SKM-1 treated with dmso at 0.1 percent for 144 hours (cell line): ENCODE results near the gene HSD17B8.

Source experiments
- DNase-seq: peaks from one replicate; lab custom pipeline; 2025; ENCODE audit not compliant: unreplicated experiment; lab: John Stamatoyannopoulos, UW

HSD17B8 gene

DNA sequence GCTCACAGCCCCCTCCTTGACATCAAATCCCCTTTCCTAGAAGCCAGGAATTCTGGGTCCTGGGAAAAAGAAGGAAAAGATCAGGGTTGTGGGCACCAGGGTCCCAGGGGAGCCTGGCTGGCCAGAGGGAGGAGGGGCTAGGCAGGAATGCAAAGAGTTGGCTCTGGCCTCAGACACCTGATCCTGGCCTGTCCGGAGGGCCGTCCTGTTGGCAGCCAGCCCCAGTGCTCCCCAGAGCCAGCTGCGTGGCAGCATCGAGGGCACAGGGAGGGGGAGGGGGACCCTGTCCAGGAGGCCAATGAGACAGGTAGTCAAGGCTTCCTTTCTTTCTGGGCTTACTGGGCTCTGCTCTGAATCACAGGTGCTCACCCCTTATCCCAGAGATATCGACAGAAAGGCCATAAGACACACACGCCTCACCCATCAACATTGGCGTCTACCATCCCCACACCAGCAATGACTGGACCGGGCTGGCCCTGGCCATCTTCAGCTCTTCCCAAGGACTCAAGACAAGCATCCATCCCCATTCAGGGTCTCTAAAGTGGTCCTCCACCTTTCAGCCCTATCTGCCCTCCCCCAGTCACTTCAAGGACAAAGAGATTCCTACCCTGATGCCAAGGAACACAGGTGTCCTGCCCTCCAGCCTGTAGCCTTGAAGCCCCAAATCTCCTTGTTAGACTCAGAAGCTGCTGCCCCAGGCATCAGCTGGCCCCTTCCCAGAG, 12.9 kb upstream of the HSD17B8 start:
- no peak for DNase-seq

DNA sequence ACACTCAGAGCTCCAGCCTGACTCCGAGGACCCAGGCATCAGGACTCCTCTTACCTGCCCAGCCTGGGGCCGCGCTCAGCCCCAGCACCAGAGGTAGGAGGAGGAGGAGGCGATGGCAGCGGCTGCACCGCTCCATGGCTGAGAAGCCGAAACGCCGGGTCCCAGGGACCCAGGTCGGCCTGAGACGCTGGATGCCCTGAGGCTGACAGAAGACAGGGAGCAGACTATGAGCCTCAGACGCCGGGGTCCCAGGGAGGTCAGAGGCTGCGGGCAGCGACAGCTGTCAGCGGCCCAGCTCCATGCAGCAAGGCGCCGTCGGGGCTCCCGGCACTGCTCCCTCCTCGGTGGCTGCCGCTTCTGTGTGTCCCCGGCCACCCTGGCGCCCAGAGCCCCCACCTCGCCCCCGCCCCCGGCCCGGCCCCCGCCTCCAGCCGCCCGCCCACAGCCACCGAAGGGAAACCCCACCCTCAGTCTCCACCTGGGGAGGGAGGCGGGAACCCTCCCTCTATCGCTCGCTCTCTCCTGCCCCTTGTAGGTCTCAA, 12.3 kb upstream of the HSD17B8 start, which contains the start of gene COL11A2:
COL11A2 (minus strand) TSS at position 363 of the 542 bp plus-strand sequence; CDS start at position 136, 227 bp downstream.
- DNase-seq = no peak

DNA sequence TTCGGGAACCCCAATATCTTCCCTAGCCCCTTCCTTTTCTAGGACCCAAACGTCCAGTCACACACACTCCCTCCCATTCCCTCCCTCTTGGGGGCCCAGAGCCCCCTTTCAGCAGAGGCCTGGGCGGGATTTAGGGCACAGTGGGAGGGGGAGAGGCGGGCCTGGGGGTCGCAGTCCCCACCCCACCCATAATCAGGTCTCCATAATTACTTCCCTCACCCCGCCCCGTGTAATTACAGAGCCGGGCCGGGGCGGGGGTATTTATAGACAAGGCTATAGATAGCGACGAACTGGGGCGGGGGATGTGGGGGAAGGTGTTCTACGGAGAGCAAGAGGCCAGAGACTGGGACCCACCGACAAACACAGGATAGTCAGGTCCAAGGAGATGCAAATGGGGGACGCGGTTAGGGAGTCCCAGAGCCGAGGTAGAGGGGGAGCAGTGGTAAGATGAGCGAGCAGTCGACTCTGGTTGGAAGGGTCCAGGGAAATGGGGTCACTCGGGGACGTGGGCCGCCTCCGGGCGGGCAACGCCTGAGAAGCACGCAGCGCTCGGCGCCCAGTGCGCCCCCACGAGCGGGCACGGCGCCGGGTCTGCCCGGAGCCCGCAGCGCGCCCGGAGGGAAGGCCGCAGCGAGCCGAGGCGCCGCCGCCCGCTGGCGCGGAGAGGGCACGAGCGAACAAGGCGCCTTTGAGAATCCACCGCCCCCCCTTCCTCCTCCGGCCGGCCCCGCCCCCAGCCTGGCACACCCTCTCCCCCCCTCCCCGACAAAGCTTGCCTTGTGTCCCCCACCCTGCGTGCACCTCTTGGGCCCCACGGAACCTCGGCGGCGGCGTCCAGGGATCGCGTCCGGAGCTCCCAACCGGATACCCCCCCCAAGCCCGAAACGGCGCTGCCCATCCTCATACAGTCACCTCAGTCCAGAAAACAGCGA, 11.5 kb upstream of the HSD17B8 start:
- no peak for DNase-seq

DNA sequence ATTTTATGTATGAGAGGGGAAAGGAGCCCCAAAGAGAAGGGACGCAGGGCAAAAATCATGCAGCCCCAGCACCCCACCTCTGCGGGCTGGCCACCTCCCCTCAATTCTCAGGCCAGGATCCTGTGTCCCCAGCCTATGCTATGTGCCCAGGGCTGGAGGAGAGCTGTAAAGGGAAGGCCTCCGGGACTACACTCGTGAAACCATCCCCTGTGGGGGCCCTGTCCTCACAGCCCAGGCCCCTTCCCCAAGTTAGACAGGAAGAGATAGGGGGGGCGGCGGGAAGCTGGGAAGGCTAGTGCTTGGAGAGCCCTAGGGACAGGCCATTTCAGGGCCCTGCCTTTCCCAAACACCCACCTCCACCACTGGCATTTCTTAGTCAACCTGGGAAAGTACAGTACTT, 10.8 kb upstream of the HSD17B8 start:
- no peak for DNase-seq

DNA sequence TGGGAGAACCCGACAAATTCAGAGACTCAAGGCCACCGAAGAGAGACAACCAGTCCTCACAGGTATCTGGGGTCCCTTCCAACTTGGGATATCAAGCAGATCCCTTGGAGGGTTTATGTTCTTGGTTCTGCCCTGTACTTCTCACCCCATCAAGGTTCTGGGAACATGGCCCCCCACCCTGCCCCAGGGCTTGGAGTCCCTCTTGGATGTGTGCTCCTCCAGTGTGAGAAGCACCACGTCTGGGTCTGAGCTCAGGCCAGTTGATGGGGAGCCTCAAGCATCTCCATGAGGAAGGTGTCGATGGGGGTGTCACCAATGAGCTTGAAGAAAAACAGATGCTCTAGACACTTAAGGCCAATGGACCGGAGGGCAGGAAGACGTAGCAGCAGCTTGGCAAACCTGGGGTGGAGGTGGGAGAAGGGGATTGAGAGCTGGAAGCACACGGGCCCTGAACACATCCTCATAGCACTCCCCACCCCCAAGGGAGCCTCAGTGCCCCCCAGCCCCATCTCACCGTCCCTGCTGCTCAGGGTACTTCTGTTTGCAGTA, 9.9 kb upstream of the HSD17B8 start:
- DNase-seq = no peak

DNA sequence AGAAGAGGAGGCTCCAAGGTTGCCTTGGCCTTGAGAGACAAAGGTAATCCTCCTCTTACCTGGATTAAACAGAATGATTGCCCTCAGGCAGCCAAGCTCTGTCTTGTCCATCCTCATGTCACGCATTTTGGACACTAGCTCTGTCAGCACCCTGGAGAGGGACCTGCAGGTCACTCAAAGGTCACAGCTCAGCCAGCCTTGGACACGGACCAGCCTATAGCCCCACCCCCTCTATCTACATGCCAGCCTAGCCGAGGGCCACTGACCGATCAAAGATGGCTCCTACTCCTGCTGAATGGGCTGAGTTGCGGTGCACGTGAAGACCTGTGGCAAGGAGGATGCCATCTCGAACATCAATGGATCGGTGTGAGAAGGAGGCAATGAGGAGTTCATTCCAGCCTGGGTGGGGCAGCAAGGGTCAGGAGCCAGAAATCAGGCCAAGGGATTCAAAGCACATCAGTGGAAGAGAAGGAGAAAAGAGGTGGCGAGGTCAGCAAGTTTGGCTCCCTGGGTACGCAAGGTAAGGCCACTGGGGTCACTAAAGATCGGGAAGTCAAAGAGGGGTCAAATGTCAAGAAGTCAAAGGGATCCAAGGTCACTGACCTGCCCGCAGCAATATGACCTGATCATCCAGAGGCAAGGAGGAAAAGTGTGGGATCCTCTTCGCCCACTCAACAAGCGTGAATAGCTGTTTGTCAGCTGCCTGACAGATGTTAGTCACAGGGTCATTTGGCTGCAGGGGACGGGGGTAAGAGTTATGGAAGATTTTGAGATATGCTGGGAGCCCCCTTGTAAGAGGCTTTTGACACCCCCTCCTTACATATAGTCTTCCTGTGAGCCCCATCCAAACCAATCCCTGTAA, 8.9 kb upstream of the HSD17B8 start:
- DNase-seq = no peak

DNA sequence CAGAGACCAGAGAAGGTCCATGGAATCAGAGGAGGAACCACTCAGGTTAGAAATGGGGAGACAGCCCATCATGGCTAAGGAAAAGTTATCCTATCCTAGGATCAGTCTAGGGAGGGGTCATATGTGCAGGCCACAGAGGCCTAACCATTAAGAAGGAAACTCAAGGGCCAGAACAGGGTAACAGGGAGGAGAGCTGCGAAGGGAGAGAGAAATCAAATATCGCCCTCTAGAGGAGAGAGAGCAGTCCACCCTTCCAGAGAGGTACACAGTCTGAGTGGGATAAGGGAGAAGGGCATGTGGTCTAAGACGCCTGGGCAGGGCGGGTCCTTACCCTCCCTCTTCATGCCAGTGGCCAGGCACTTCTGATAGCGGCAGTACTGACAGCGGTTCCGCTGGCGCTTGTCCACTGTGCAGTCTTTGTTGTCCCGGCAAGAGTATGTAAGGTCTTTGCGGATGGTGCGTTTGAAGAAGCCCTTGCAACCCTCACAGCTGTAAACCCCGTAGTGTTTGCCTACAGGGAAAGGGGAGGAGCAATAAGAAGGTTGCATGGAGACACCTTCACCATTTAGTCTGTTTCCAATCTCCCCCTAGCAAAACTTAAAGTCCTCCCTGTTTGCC, 6.9 kb upstream of the HSD17B8 start:
- DNase-seq = peak; percentile 72

DNA sequence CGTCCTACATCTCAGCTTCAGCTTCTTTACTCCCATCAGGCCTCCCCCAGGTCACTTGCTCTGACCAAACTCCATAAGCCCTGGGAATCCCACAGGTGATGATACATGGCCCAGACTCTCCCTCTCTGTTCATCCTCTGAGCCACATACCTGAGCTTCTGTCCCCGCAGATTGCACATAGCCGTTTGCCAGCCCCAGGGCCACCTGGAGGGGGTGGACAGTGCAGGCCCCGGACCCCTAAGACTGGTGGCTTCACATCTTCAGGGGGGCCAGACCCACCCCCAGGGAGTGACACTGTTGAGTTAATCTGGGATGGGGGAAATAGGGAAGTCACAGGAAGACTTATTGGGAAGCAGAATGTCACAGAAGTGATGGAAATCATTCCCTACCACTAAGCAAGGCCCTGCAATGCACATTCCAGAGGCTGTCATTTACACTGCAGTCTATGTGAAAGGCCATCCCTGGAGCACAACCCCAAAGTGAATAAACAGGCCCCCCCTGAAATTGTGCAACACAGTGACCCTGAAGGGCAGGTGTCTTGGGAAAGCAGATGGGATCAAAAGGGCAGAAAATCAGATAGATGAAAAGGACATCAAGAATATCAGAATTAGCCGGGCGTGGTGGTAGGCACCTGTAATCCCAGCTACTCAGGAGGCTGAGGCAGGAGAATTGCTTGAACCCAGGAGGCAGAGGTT, 6.1 kb upstream of the HSD17B8 start:
- no peak for DNase-seq

DNA sequence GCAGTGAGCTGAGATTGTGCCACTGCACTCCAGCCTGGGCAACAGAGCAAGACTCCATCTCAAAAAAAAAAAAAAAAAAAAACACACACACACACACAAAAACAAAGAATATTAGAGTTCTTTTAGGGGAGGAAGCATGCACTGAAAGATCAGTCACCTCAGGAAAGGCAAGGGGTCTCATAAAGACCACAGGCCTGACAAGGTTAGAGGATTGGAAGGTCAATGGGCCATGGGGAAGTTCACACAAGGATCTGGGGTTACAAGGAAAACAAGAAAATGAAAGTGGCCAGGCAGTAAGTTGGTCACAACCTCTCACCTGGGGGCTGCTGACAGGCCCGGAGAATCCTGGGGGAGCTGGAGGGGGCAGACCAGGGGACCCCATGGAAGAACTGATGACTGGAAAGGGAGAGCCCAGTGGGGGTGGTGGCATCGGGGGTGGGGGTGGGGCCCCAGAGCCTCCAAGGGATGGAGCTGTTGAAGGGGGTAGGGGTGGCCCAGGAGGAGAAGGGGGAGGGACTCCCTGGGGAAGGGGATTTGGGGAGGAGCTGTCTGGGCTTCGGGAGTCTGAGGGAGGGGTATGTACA, 5.5 kb upstream of the HSD17B8 start:
- DNase-seq = no peak

DNA sequence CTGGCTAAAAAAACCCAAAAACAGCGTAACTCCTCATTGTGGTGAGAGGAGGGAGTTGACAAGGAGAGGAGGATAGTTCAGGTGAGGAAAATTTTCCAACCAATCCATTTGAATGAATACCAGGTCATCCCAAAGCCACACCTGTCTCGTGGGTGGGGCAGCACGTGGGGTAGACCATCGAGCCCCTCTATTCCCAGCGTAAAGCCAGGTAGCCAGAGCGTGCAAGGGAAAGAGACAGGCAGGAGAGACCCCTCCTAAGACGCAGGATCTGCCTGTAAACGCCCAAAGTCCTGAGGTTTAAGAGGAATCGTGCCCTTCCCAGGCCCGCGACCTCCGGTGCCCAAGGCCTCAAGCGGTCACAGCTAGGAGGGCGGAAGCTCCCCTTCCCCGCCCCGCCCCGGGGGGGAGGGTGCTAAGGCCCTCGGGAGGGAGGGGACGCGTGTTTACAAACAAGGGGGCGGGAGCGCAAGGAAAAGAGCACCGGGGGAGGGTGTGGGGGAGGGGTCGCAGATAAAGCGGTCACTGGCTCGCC, 4.7 kb upstream of the HSD17B8 start:
- DNase-seq = peak; percentile 63

DNA sequence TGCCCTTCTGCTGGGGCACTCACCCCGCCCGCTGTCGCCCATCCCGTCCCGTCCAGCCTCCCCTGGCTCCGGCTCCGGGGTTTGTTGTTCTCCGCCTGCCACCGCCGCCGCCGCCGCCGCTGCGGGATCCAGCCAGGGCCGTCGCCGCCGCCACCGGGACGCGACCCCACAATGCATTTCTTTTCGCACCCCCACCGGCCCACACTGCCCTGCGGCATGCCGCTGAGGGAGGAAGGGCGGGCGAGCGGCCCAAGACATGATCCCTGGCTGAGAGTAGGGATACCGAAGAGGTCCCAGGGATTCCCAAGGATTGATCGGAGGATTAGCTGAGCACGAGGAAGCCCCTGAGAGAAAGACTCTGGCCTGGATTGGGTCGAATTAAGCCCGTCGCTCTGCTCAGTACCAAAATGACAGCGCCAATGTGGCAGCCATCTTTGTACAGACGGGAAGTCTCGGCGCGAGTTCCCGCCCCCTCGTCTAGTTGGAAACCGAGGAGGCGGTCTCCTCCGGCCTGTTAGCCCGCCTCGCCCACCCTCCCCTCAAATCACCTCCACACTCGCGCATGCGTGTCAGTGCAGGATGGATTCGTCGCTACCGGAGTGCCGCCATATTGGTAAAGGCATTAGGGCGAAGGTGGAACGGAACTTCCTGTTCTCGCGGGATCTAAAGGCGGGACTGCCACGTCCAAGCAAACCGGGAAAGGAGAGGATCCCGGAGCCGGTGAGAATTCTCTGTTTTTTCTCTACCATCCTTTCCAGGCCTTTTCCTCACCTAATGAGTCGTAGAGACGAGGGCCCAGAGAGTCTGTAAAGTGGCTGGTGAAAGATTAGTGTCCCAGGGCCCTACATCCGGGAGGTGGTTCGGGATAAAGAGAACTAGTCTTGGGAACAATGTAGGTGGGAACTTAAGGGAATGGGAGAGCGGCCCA, 4.0 kb upstream of the HSD17B8 start, which contains the start of the genes RXRB and SLC39A7:
RXRB (minus strand) TSS at position 447 of the 928 bp plus-strand sequence; CDS start at position 258, 189 bp downstream.
SLC39A7 (plus strand) TSS at position 649 of the 928 bp plus-strand sequence. CDS start 379 bp downstream, outside the sequence.
- DNase-seq = peak; percentile 92

DNA sequence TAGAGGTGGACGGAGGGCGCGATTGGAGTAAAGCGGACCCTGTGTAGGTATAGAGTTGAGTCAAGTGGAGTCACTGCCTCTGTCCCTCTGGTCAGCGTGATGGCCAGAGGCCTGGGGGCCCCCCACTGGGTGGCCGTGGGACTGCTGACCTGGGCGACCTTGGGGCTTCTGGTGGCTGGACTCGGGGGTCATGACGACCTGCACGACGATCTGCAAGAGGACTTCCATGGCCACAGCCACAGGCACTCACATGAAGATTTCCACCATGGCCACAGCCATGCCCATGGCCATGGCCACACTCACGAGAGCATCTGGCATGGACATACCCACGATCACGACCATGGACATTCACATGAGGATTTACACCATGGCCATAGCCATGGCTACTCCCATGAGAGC, 3.3 kb upstream of the HSD17B8 start:
- no peak for DNase-seq

DNA sequence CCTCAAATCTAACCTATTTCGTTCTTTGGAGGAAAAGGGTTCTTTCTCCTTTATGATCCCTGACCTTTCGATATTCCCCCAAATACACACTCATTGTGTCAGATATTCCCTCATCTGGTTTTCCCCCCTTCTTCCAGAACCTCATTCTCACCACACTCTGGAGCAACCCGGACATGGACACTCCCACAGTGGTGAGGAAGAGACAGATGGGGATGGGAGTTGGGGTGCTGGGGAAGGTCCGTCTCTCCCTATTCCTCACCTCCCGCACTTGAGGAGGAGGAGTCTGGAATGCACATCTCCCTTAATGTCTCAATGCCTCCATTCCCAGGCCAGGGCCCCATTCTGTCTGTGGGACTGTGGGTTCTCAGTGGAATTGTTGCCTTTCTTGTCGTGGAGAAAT, 2.5 kb upstream of the HSD17B8 start:
- no peak for DNase-seq

DNA sequence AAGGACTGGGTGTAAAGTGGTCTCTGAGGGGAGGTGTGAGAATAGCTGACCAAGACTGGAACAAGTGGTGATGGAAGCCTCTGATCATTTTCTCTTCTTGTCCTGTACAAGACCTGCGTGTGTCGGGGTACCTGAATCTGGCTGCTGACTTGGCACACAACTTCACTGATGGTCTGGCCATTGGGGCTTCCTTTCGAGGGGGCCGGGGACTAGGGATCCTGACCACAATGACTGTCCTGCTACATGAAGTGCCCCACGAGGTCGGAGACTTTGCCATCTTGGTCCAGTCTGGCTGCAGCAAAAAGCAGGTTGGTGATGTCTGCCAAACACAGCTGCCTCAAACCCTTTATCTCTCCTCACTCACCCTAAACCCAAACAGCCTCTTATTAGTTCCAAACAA, 1.7 kb upstream of the HSD17B8 start:
- no peak for DNase-seq

DNA sequence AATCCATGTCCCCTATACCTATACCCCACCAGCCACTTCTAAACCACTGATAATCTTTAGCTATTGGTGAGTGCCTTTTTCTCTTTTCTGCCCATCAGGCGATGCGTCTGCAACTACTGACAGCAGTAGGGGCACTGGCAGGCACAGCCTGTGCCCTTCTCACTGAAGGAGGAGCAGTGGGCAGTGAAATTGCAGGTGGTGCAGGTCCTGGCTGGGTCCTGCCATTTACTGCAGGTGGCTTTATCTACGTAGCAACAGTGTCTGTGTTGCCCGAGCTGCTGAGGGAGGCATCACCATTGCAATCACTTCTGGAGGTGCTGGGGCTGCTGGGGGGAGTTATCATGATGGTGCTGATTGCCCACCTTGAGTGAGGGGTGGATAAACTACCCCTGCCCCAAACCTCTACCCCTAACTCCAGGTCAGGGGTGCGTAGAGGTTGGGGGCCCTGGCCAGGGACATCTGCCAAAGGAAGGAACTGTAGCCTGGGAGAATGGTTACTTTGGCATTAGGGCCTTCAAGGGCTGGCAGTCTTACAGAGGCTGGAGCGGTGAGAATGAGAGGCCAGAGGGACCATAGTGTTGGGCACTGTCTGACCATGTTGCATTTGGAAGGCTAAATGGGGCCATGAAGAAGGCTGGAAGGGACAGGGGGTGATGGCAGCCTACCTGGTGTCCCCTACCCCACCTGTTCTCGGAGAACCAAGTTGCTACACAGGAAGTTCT, 851 bp upstream of the HSD17B8 start:
- no peak for DNase-seq

DNA sequence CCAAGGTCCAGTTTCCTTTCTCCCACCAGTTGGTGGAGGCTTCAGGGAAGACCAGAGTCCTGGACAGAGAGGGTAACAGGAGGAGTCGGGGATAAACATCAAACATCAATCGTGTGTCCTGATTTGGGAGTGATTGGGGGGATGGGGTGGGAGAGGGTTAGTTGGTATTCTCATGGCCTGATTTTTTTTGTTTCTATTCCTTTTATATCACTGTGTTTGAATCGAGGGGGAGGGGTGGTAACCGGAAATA, 365 bp upstream of the HSD17B8 start:
- DNase-seq = no peak
